ENCODE results near the gene FGA.

FGA gene

DNA sequence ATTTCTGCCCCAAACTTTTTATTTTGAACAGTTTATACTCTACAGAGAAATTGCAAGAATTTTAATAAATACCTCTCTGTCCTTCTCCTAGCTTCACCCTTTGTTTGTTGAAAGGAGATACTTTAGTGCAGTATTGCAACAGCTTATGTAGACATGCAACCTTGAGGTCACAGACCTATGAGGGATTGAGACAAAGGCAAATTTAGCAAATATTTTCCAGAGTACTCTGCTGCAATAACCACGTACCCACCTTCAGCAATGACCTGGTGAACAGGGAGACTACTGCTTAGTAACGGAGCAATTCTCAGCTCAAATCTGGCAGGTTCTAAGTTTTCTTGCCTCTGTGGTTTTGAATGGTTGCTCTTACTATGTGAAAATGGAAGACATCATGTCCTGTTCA is 13.2 kb downstream of the FGA start:
- no peak for DNase-seq

DNA sequence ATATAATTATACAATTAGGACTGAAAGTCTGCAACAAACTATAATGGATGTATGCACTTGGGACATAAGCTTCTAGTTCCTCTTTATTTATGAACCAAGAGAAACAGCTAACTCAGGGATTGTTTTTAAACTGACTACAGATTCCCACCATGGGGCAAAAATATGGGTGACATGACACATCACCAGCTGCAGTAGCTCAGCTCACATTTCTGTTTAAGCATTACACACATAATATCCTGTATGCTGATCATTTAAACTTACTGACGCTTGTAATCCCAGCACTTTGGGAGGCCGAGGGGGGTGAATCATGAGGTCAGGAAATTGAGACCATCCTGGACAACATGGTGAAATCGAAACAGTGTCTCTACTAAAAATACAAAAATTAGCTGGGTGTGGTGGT is 16.2 kb downstream of the FGA start:
- no peak for DNase-seq

DNA sequence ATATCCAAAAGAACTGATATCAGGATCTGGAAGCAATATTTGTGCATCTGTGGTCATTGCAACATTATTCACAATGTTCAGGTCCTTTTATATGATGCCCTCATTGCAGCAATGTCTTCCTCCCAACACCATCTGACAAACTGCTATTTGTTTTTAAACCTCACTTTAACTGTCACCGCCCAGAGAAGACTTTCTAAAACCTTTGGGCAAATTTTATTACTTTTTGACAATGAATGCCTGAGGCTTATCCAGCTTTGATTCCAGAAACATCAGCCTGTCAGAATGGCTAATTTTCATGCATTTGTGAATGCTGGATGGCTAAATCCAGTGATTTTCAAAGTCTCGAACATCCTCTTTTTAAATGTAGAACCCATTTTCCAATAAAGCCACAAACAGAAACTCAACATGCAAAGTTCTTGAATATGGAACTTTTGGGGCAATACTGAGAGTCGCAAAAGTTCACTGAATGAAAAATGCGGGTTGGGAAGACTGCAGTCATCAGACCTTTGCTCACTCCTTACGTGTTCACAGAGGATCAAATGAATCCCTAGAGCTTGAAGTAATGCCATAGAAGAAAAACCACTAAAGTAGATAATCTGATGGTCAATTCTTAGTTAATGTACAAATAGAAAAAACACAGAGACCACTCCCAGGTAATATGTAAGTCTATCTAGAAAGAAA is 17.2 kb downstream of the FGA start:
- no peak for DNase-seq

DNA sequence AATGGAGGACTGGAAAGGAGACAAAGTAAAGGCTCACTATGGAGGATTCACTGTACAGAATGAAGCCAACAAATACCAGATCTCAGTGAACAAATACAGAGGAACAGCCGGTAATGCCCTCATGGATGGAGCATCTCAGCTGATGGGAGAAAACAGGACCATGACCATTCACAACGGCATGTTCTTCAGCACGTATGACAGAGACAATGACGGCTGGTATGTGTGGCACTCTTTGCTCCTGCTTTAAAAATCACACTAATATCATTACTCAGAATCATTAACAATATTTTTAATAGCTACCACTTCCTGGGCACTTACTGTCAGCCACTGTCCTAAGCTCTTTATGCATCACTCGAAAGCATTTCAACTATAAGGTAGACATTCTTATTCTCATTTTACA is 21.0 kb downstream of the FGA start:
- no peak for DNase-seq

DNA sequence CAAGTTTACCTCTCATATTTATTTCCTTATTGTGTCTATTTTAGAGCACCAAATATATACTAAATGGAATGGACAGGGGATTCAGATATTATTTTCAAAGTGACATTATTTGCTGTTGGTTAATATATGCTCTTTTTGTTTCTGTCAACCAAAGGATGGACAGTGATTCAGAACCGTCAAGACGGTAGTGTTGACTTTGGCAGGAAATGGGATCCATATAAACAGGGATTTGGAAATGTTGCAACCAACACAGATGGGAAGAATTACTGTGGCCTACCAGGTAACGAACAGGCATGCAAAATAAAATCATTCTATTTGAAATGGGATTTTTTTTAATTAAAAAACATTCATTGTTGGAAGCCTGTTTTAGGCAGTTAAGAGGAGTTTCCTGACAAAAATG is 21.5 kb downstream of the FGA start:
- DNase-seq, result no peak

DNA sequence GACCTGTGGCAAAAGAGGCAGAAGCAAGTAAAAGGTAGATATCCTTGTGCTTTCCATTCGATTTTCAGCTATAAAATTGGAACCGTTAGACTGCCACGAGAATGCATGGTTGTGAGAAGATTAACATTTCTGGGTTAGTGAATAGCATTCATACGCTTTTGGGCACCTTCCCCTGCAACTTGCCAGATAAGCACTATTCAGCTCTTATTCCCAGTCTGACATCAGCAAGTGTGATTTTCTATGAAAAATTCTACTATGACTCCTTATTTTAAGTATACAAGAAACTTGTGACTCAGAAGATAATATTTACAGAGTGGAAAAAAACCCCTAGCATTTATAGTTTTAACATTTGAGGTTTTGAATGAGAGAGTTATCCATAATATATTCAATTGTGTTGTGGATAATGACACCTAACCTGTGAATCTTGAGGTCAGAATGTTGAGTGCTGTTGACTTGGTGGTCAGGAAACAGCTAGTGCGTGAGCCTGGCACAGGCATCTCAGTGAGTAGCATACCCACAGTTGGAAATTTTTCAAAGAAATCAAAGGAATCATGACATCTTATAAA is 23.8 kb downstream of the FGA start:
- no peak for DNase-seq

DNA sequence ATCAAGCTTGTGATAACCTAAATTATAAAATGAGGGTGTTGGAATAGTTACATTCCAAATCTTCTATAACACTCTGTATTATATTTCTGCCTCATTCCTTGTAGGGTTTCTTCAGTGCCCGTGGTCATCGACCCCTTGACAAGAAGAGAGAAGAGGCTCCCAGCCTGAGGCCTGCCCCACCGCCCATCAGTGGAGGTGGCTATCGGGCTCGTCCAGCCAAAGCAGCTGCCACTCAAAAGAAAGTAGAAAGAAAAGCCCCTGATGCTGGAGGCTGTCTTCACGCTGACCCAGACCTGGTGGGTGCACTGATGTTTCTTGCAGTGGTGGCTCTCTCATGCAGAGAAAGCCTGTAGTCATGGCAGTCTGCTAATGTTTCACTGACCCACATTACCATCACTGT is 24.8 kb downstream of the FGA start:
- no peak for DNase-seq

DNA sequence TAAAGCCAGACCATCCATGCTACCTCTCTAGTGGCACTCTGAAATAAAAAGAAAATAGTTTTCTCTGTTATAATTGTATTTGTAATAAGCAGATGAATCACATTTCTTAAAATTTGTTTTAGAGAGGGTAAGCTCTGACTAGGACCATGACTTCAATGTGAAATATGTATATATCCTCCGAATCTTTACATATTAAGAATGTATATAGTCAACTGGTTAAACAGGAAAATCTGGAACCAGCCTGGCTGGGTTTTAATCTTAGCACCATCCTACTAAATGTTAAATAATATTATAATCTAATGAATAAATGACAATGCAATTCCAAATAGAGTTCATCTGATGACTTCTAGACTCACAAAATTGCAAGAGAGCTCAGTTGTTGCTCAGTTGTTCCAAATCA is 26.2 kb downstream of the FGA start:
- DNase-seq, result no peak

DNA sequence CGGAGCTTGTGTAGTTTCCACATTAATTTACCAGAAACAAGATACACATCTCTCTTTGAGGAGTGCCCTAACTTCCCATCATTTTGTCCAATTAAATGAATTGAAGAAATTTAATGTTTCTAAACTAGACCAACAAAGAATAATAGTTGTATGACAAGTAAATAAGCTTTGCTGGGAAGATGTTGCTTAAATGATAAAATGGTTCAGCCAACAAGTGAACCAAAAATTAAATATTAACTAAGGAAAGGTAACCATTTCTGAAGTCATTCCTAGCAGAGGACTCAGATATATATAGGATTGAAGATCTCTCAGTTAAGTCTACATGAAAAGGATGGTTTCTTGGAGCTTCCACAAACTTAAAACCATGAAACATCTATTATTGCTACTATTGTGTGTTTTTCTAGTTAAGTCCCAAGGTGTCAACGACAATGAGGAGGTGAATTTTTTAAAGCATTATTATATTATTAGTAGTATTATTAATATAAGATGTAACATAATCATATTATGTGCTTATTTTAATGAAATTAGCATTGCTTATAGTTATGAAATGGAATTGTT is 27.8 kb downstream of the FGA start, which contains the start of gene FGB:
TSS of gene FGB (plus strand) at position 315 of the 558 bp plus-strand sequence. CDS start at position 323, 8 bp downstream.
- no peak for DNase-seq

DNA sequence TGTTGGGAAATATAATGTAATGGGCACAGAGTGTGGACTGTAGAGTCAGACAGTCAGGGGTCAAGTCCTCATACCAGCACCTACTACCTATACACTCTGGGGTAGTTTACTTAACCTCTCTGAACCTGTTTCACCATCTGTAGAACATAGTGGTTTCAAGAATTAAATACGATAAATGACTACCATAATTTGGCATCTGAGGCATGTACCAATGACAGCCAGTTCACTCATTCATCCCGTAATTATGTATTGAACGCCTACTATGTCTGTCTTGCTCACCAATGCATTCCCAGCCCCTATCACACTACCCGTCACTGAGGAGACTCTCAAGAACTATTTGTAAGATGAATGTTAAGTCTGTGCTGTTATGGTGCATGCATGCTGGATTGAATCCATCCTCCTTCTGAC is 29.7 kb downstream of the FGA start:
- no peak for DNase-seq

DNA sequence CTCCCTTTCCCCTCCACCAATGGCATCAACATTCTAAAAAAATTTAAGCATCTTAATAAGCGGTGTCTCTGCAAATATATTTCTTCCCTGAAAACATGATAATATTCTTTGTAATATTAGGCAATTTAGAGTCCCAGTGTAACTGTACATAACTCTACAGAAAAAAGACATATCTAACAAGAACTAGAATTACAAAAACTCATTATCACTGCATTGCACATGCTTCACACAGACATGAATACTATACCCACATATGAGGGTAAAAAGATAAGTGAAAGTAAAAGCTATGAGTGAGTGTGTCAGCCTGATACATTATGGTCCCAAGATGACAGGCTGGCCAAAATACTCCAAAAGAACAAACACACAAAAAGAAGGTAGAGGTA is 30.1 kb downstream of the FGA start:
- DNase-seq, result no peak

DNA sequence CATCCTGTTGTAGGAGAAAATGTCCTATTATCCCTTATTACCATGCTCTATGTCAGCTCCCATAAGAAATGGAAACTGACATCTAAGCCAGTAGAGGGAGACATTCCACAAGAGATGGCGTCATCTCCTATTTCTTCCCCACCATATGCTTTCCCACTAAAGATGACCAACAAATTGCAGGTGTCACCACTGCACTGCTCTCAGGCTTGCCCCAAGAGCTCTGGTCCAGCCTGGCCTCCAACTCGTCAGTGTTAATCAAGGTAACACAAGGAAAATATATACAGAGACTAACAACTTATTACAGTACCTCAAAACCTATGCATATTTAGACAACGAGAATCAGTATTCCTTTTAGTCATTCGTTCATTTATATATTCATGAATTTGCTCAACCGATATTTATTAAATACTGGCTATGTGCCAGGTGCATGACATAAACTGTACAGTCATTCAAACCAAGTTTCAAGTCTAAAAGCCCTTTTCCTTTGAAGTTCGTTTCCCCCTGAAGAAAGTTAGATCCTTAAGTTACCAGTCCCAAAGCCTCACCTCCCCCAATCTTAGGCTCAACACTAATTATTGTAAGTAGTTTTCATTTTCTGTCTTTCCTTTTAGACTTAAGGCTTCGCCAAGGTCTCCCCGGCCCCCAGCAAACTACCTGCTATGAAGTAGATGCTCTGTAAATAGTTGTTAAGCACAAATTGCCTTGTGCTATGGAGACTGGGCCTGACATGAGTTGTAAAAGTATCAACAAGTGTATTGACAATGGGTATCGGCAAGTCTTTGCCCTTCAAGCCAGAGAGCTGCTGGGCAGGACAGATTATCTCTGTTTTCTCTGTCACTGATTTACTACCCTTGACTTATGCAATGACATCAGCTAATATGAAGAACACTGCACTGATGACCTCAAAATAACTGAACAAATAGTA is 30.8 kb downstream of the FGA start:
- DNase-seq, result no peak

DNA sequence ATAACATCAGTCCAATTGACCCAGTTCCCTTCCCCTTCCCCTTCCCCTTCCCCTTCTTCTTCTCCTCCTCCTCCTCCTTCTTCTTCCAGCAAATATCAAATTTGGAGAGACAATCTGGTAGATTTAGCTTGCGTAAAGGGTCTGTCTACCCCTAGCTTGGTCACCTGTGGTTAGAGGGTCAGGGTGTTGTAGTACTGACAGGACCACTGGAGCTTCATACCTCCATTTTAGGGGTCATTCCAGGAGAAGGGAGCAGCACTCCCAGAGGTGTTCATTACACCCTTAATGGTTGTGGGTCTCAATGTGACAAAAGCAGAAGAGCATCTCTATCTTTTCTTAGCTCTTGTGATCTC is 31.4 kb downstream of the FGA start:
- no peak for DNase-seq

DNA sequence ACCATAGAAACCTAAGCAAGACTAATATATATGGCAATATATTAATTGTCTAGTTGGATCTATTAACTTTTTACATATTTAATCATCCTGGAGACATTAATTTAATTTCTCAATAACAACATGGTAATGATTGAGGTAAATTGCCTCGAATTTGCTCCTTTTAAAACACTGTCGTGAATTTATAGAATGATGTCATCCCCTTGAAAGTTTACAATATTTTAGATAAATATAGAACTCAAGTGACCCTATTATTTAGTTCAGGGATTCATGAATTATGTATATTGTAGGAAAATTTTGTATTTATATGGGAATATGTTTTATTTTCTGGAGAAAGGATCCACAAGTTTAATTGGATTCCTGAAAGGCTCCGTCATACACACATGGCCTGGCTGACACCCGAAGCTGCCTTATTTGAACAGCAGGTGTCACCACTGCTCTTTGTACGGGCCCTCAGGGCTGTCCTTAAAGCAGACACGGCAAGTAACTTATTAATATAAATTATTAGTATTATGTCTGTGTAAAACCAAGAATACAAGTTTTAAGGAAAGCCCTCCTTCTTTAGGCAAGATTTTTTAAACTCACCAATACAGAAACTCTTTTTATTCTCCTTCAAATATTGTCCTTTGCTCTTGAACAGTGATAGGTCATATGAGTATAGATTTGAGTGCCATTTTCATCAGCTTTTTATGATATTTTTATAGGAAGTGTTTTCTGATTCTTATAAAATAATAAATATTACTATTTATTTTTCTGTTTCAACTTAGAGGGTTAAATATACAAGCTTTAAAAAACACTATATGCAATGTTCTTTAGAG is 38.5 kb downstream of the FGA start:
- DNase-seq, result peak; percentile 84

DNA sequence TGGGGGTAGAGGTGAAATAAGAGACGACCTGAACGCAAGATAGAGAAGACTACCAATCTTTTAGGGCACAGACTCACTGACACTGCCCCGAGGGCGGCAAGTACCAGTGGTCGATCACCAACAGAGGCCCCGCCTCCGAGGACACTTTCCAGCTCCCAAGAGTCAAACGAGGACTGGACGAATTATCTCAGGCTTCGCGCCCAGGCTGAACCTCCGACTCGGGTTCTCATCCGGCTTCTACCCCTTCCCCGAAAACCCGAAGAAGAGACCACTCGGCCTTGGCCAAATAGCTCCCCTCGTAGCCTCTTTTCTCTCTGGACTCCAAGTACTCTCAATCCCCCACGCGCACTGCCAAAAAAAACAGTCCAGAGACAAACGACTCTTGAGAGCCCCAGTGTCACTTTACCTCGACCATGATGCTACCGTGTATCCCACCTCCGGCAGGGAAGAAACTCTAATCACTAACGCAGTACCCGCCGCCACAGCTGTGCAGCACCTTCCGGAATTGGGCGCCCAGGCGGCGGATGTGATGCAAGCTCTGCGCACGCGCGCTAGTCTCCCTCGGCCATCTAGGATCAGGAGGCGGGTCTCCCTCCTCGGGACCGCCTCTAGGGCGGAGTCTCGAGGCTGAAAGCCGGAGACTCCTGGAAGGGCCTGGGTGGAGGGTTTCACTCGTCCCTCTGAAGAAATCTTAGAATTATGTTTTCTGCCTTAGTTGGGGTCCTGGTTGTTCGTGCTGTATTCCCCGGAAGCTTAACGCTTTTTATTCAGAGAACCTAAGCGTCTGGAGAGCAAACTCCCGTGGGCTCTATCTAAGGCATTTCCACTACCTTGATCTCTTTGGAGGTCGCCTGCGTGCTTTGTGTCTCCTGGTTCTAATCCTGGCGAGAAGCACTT is 40.4 kb downstream of the FGA start, which contains the start of gene PLRG1:
TSS of gene PLRG1 (minus strand) at position 507 of the 897 bp plus-strand sequence. CDS start at position 415, 92 bp downstream.
- DNase-seq, result peak; percentile 98

DNA sequence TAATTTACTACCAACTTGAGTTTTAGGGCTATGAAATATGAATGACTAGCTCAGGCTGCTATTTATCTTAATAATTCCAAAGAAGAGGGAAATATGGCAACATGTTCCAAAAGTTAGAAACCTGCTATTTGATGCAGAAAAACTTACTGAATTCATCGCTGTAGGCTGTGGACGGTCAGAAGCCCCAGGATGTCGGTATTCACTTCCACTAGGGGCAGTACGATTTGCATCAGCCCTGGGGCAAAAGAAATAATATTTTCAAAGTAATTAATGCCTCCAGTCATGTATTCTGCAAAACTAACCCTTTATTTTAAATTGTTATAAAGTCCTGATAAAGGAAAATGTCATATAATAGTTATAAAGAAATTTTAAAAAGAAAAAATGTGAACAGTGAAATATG is 44.9 kb downstream of the FGA start:
- DNase-seq, result no peak

DNA sequence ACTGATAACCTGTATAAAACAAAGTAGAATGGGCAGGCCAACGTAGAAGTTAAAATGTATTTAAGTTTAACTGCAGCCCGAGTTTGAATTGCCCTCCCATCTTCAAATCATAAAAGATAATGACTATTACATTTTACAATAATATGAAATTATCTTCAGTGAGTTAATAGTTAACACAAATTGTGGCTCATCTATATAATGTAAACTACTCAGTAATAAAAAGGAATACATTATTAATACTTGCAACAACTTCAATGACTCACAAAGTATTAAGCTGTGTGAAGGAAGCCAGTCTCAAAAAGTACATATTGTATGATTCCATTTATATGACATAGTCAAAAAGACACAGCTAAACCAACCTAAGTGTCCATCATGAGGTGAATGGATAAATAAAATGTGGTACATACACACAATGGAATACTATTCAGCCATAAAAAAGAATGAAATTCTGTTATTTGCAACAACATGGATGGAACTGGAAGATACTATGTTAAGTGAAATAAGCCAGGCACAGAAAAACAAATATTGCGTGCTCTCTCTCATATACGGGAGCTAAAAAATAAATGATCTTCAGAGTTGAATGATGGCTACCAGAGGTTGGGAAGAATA is 48.2 kb downstream of the FGA start:
- DNase-seq, result no peak

All from femur (tissue), 1 donor.